HCT116 (cell line): ENCODE measurements around the gene OPRD1. TPM values are rescaled to one million over a fixed set of nuclear protein-coding genes. Genes with fewer than 3 reads are reported as not detected.

ENCODE experiments used
- ATAC-seq: fragments of 200-7000 bp; cut with Tn5 transposase; 2 replicates; pipeline ENCODE4 v1.9.1; 2020; ENCODE audit warnings: mild to moderate bottlenecking, moderate library complexity
- BruUV-seq: library from RNA; stranded (reverse); fragments of 400-500 nt; replicated peaks from 2 replicates; lab custom pipeline; 2021; lab: Mats Ljungman, UMichigan
- CTCF ChIA-PET: fragments of 300-600 bp; sonication (Branson Sonifier 250); formaldehyde crosslinking; loops from one replicate; lab custom pipeline; 2021; ENCODE audit warnings: antibody characterized with exemption; lab: Charles Lee
- POLR2A ChIA-PET: fragments of 300-600, 350-600 bp; sonication (Branson Sonifier 250); formaldehyde crosslinking; loops from one replicate; lab custom pipeline; 2021; ENCODE audit warnings: antibody characterized with exemption; lab: Charles Lee
- RAD21 ChIA-PET, 2 experiments: fragments of 300-600 bp; sonication (Branson Sonifier 250); formaldehyde crosslinking; loops; one replicate each; lab custom pipeline; 2023; ENCODE audit warnings: low total read pairs in 2 of 2; ENCODE audit not compliant: uncharacterized antibody in 2 of 2, unreplicated experiment in 2 of 2, low non-redundant PET in 1 of 2; lab: Charles Lee
- DNase-seq: peaks from one replicate; pipeline ENCODE4 v3.0.0-alpha.2; 2010; ENCODE audit warnings: low read depth, low spot score
- H2AFZ ChIP-seq: fragments of 200-600 bp; shearing (Covaris generic), sonication (generic); 2 replicates; pipeline ENCODE4 v1.6.1; 2017; ENCODE audit warnings: low read depth, mixed run types, mixed read lengths, antibody characterized with exemption, low read length; ENCODE audit not compliant: poor library complexity, severe bottlenecking
- H3K27ac ChIP-seq: 2 replicates; pipeline ENCODE4 v1.5.1; 2012; ENCODE audit warnings: low read depth, low read length
- H3K27me3 ChIP-seq: fragments of 200-600 bp; sonication (generic); 2 replicates; pipeline ENCODE4 v1.6.1; 2016; ENCODE audit warnings: mixed run types, low read length, mixed read lengths; ENCODE audit not compliant: insufficient read depth
- H3K36me3 ChIP-seq, 2 experiments: fragments of 200-500 bp in 1 of 2; fragments of 200-600 bp in 1 of 2; sonication (Bioruptor generic) in 1 of 2; sonication (generic) in 1 of 2; 2 replicates each; pipeline versions ENCODE4 v1.5.1 to v1.6.1; 2014 to 2016; ENCODE audit warnings: low read length in 2 of 2, inconsistent platforms in 1 of 2, mixed read lengths in 1 of 2, mixed run types in 1 of 2; ENCODE audit not compliant: insufficient read depth in 2 of 2, control insufficient read depth in 1 of 2
- H3K4me1 ChIP-seq, 2 experiments: fragments of 200-600 bp in 1 of 2; sonication (generic) in 1 of 2; 2 replicates each; pipeline versions ENCODE4 v1.5.1 to v1.6.1; 2012 to 2017; ENCODE audit warnings: low read length in 2 of 2, inconsistent platforms in 1 of 2, mild to moderate bottlenecking in 1 of 2, mixed read lengths in 1 of 2, mixed run types in 1 of 2, moderate library complexity in 1 of 2; ENCODE audit not compliant: insufficient read depth in 2 of 2, control insufficient read depth in 1 of 2
- H3K4me2 ChIP-seq: fragments of 200-600 bp; sonication (generic); 2 replicates; pipeline ENCODE4 v1.6.1; 2017; ENCODE audit warnings: mixed run types, low read length, mixed read lengths
- H3K4me3 ChIP-seq, 2 experiments: fragments of 200-600 bp in 1 of 2; sonication (generic) in 1 of 2; replicated peaks in 1 of 2; 2 replicates each; pipeline ENCODE4 v1.5.1; 2011 to 2016; ENCODE audit warnings: low read length in 2 of 2, control low read depth in 1 of 2, low read depth in 1 of 2, mild to moderate bottlenecking in 1 of 2, mixed read lengths in 1 of 2, mixed run types in 1 of 2
- H3K79me2 ChIP-seq: fragments of 200-600 bp; sonication (generic); 2 replicates; pipeline ENCODE4 v1.6.1; 2017; ENCODE audit warnings: mild to moderate bottlenecking, mixed run types, low read length, moderate library complexity, mixed read lengths; ENCODE audit not compliant: insufficient read depth
- H3K9ac ChIP-seq: fragments of 200-600 bp; sonication (generic); 2 replicates; pipeline ENCODE4 v1.6.1; 2016; ENCODE audit warnings: low read length, mixed read lengths
- H3K9me2 ChIP-seq: fragments of 200-600 bp; sonication (generic), shearing (Covaris generic); 2 replicates; pipeline ENCODE4 v1.6.1; 2017; ENCODE audit warnings: mixed run types, mild to moderate bottlenecking, moderate library complexity; ENCODE audit not compliant: insufficient read depth
- H3K9me3 ChIP-seq, 2 experiments: fragments of 200-500 bp in 1 of 2; fragments of 200-600 bp in 1 of 2; sonication (Bioruptor generic) in 1 of 2; sonication (generic) in 1 of 2; 2 replicates each; pipeline ENCODE4 v1.6.1; 2014 to 2017; ENCODE audit warnings: low read length in 2 of 2, mixed read lengths in 2 of 2, inconsistent platforms in 1 of 2, low read depth in 1 of 2, mild to moderate bottlenecking in 1 of 2, mixed run types in 1 of 2, moderate library complexity in 1 of 2; ENCODE audit not compliant: control insufficient read depth in 1 of 2, insufficient read depth in 1 of 2
- H4K20me1 ChIP-seq: fragments of 200-600 bp; sonication (generic), shearing (Covaris generic); 2 replicates; pipeline ENCODE4 v1.6.1; 2017; ENCODE audit warnings: mixed run types, mild to moderate bottlenecking, moderate library complexity; ENCODE audit not compliant: insufficient read depth
- CBX3 ChIP-seq: IDR thresholded peaks from 2 replicates; pipeline ENCODE4 v1.6.1; 2012; ENCODE audit warnings: low read depth
- CEBPB ChIP-seq: IDR thresholded peaks from 2 replicates; pipeline ENCODE4 v1.6.1; 2012; ENCODE audit warnings: low read depth
- EGR1 ChIP-seq: IDR thresholded peaks from 2 replicates; pipeline ENCODE4 v1.6.1; 2012; ENCODE audit warnings: low read depth
- EZH2 ChIP-seq: fragments of 200-600 bp; sonication (generic); IDR thresholded peaks from 2 replicates; pipeline ENCODE4 v1.6.1; 2017; ENCODE audit warnings: antibody characterized with exemption, mixed run types
- EZH2phosphoT487 ChIP-seq: fragments of 200-600 bp; IDR thresholded peaks from 2 replicates; pipeline ENCODE4 v1.6.1; 2018; ENCODE audit warnings: antibody characterized with exemption, borderline replicate concordance
- FOSL1 ChIP-seq: IDR thresholded peaks from 2 replicates; pipeline ENCODE4 v1.6.1; 2012; ENCODE audit warnings: low read depth
- POLR2A ChIP-seq: IDR thresholded peaks from 2 replicates; pipeline ENCODE4 v1.7.0; 2011; ENCODE audit warnings: borderline replicate concordance; ENCODE audit not compliant: insufficient read depth, insufficient read length; ENCODE audit errors: extremely low read depth
- POLR2AphosphoS5 ChIP-seq: IDR thresholded peaks from 2 replicates; pipeline ENCODE4 v1.6.1; 2011; ENCODE audit warnings: mild to moderate bottlenecking, low read depth, low read length, moderate library complexity
- RAD21 ChIP-seq: IDR thresholded peaks from 2 replicates; pipeline ENCODE4 v1.6.1; 2012; ENCODE audit warnings: low read depth, mild to moderate bottlenecking
- SP1 ChIP-seq: IDR thresholded peaks from 2 replicates; pipeline ENCODE4 v1.6.1; 2012; ENCODE audit warnings: low read depth
- TCF7L2 ChIP-seq: IDR thresholded peaks from 2 replicates; pipeline ENCODE4 v1.7.0; 2011; ENCODE audit warnings: borderline replicate concordance, inconsistent platforms; ENCODE audit not compliant: insufficient read depth, insufficient read length; ENCODE audit errors: extremely low read depth
- YY1 ChIP-seq: IDR thresholded peaks from 2 replicates; pipeline ENCODE4 v1.6.1; 2011; ENCODE audit warnings: low read length, low read depth, moderate library complexity, mild to moderate bottlenecking; ENCODE audit not compliant: insufficient replicate concordance; ENCODE audit errors: extremely low read depth
- ZFX ChIP-seq: fragments of 450-650 bp; IDR thresholded peaks from 2 replicates; pipeline ENCODE4 v1.6.1; 2017
- ZNF274 ChIP-seq: fragments of 200-500 bp; sonication (Bioruptor generic); IDR thresholded peaks from 2 replicates; pipeline ENCODE4 v1.6.1; 2014; ENCODE audit warnings: mild to moderate bottlenecking, low read depth, low read length, inconsistent platforms
- intact Hi-C: fragments of 100-400 bp; cut with micrococcal nuclease; formaldehyde crosslinking; loops from 2 replicates; pipeline ENCODE4 v1.10.0; 2022
- total RNA-seq: library from RNA; stranded (reverse); gene quantifications from one replicate; pipeline ENCODE4 v1.2.1, GENCODE V29; 2021; ENCODE audit not compliant: unreplicated experiment
- TF ChIP-seq, protein P1 (sequence below): IDR thresholded peaks from 2 replicates; pipeline ENCODE4 v1.6.1; 2012
- TF ChIP-seq, protein P2 (sequence below): IDR thresholded peaks from 2 replicates; pipeline ENCODE4 v1.6.1; 2012
- TF ChIP-seq, protein P3 (sequence below): IDR thresholded peaks from 2 replicates; pipeline ENCODE4 v1.6.1; 2012; ENCODE audit warnings: low read depth
- TF ChIP-seq, protein P4 (sequence below): IDR thresholded peaks from 2 replicates; pipeline ENCODE4 v1.6.1; 2011; ENCODE audit warnings: mild to moderate bottlenecking, low read length, moderate library complexity; ENCODE audit not compliant: insufficient replicate concordance; ENCODE audit errors: extremely low read depth

OPRD1 gene
- total RNA-seq, 1 experiment from 2014 or later, result not detected

DNA sequence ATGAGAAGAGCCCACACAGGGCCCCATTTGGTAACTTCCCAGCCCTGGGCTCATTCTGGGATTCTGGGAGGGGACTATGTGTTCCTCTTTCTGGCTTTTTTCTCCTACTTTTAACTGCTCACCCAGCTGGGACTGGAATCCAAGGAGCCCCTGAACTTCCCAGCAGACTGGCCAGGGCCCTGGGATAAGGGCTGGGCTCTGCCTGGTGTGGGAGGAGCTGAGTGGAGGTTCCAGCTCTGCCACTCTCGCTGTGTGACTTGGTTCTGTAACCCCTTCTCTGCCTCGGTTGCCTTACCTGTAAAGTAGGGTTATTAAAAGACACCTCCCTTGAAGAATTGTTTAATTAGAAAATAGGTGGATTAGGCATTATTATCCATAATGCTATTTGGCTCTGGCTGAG, 82.8 kb downstream of the OPRD1 start:
- H3K27me3 ChIP-seq, result no peaks in the 10 kb centered on the region

More for the DNA sequence above, 82.8 kb downstream of the OPRD1 start:
- BruUV-seq, result no TSS peak
- Histone ChIP-seq H2AFZ (no peak overlapping the region), H4K20me1 (no peaks in the 10 kb centered on the region), H3K4me1 (peaks cover 4 to 5% of the 10 kb centered on the region in 2 experiments; a peak in 2 of 4 replicates), H3K9me3 (no peaks in the 10 kb centered on the region), H3K27ac (no peak overlapping the region)
- no peak for ATAC-seq
- intact Hi-C loops, result no loop called here
- RAD21 ChIA-PET, result no interaction called here
- TF ChIP-seq SP1, result no peak
- TF ChIP-seq POLR2A, result no peak
- no peak for TF ChIP-seq CBX3
- TF ChIP-seq ZFX, result no peak
- no peak for TF ChIP-seq ZNF274
- no peak for TF ChIP-seq EGR1
- TF ChIP-seq TCF7L2, result no peak
- TF ChIP-seq YY1, result no peak
- no peak for TF ChIP-seq RAD21
- TF ChIP-seq EZH2phosphoT487, result no peak
- no peak for TF ChIP-seq CEBPB
- TF ChIP-seq, protein P1, sequence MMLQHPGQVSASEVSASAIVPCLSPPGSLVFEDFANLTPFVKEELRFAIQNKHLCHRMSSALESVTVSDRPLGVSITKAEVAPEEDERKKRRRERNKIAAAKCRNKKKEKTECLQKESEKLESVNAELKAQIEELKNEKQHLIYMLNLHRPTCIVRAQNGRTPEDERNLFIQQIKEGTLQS, result no peak
- TF ChIP-seq, protein P2, sequence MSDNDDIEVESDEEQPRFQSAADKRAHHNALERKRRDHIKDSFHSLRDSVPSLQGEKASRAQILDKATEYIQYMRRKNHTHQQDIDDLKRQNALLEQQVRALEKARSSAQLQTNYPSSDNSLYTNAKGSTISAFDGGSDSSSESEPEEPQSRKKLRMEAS, result no peak
- TF ChIP-seq, protein P3, sequence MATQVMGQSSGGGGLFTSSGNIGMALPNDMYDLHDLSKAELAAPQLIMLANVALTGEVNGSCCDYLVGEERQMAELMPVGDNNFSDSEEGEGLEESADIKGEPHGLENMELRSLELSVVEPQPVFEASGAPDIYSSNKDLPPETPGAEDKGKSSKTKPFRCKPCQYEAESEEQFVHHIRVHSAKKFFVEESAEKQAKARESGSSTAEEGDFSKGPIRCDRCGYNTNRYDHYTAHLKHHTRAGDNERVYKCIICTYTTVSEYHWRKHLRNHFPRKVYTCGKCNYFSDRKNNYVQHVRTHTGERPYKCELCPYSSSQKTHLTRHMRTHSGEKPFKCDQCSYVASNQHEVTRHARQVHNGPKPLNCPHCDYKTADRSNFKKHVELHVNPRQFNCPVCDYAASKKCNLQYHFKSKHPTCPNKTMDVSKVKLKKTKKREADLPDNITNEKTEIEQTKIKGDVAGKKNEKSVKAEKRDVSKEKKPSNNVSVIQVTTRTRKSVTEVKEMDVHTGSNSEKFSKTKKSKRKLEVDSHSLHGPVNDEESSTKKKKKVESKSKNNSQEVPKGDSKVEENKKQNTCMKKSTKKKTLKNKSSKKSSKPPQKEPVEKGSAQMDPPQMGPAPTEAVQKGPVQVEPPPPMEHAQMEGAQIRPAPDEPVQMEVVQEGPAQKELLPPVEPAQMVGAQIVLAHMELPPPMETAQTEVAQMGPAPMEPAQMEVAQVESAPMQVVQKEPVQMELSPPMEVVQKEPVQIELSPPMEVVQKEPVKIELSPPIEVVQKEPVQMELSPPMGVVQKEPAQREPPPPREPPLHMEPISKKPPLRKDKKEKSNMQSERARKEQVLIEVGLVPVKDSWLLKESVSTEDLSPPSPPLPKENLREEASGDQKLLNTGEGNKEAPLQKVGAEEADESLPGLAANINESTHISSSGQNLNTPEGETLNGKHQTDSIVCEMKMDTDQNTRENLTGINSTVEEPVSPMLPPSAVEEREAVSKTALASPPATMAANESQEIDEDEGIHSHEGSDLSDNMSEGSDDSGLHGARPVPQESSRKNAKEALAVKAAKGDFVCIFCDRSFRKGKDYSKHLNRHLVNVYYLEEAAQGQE, result no peak
- TF ChIP-seq, protein P4, sequence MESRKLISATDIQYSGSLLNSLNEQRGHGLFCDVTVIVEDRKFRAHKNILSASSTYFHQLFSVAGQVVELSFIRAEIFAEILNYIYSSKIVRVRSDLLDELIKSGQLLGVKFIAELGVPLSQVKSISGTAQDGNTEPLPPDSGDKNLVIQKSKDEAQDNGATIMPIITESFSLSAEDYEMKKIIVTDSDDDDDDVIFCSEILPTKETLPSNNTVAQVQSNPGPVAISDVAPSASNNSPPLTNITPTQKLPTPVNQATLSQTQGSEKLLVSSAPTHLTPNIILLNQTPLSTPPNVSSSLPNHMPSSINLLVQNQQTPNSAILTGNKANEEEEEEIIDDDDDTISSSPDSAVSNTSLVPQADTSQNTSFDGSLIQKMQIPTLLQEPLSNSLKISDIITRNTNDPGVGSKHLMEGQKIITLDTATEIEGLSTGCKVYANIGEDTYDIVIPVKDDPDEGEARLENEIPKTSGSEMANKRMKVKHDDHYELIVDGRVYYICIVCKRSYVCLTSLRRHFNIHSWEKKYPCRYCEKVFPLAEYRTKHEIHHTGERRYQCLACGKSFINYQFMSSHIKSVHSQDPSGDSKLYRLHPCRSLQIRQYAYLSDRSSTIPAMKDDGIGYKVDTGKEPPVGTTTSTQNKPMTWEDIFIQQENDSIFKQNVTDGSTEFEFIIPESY, result no peak
- no peak for TF ChIP-seq POLR2AphosphoS5
- TF ChIP-seq FOSL1, result no peak
- TF ChIP-seq EZH2, result no peak
- TF ChIP-seq, all 23 proteins: peak for 0
- Histone ChIP-seq H3K79me2 (no peaks in the 10 kb centered on the region), H3K9ac (no peak overlapping the region), H3K4me2 (no peak overlapping the region), H3K9me2 (no peaks in the 10 kb centered on the region), H3K36me3 (no peaks in the 10 kb centered on the region), H3K4me3 (no peak overlapping the region)
- CTCF ChIA-PET, result interaction anchor here (2.6 kb wide), 1 partner anchor 139 kb away, joined by 28 read pairs; no protein-coding TSS in a partner anchor
- no peak for DNase-seq
- POLR2A ChIA-PET, result no interaction called here
